Medulla oblongata (tissue), 1 donor: ENCODE results near the gene TTBK1.

ENCODE experiments used
- DNase-seq: peaks from one replicate; pipeline ENCODE4 v3.0.0-alpha.2; 2015; ENCODE audit errors: extremely low spot score

The TTBK1 gene

DNA sequence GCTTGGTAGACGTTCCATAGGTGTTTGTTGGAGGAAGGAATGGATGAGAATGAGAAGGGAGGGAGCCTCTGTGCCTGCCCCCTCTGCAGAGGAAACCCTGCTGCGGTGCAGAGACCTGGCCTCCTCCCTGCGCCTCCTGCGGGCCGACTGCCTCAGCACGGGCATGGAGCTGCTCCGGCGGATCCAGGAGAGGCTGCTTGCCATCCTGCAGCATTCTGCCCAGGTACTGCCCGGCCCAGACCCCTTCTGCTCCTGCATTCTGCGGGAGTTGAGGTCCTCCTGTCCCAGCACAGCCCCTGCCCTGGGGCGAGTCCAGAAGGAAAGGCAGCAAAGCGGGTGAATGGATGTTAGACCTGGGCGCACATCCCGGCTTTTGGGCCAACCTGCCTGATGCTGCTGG is 20.1 kb upstream of the TTBK1 start:
- DNase-seq: no peak

- no peak for DNase-seq
Measured at GRCh38 chr6:43226192-43226851, 17.0 kb upstream of the TTBK1 start.

DNA sequence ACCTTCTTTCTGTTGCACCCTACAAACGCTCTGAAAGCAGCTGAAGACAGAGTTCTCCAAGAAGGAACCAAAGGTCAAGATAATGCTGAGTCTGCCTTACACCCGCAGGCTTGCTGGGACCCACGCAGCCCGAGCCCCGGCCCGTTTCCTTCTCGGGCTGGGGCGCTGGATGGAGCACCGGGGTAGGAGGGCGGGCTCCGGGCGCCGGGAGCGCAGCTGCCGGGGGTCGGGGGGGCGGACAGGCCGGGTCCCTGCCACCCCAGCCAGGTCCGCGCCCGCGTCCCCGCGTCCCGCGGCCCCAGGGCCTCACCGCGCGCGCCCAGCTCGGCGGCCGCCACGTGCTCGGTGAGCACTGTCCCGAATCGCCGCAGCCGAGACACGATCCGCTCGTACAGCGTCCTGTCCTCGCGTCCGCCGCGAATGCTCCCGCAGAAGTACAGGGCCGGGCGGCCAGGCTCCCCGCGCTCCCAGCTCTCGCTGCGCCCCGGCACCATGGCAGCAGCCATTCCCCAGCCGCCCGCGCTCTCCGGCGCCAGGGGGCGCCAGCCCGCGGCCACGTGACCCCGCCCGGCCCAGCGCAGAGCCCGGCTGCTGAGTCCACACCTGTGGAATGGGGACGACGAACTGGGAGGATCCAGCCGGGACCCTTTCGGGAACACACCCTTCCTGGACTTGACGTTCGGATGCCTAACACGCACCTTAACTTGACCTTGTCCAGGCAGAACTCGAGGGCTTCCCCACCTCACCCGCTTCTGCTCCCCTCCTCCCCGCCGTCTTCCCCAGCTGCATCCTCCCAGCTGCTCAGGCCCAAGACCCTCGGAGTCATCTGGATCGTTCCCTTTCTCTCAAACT is 14.1 kb upstream of the TTBK1 start, which contains the start of gene DNPH1:
Gene DNPH1 (minus strand): TSS at position 531 of the 852 bp plus-strand sequence. CDS start 25 bp downstream, at position 506.
- DNase-seq: peak; percentile 76

DNA sequence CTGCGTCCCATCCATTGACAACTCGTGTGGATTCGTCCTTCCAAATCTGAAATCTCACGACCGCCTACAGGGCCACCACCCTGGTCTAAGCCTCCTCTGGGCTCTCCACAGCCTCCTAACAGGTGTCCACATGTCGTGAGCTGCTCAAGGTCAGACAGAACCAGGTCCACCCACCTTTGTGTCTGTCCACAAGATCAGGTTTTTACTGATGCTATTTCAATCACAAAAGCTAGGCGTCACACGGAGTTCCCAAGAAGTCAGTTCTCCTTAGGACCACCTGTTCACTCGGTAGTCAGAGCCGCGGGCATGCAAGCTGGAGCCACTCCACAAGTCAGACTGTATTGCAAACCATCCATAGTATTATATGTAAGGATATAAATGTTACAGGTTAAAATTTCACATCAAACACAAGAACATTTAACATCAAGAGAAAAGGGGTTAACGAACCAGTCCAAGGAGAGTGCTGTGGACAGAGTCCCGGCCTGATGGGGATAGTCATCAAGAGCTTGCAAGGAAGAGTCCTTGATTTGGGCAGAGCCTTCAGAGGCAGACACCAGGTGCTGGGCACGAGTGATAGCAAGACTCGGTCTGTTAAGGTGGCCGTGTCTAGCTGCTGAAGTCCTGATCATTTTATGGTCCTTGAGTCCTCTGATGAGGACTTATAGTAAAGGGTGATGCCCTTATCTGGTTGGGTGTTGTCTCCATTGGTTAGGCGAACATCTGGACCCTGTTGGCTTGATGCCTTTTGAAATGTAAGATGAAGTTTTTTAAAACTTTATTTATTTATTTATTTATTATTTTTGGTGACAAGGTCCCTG is 13.3 kb upstream of the TTBK1 start:
- no peak for DNase-seq

- DNase-seq: no peak
Measured at GRCh38 chr6:43231053-43231452, 12.2 kb upstream of the TTBK1 start.

GRCh38 chr6:43231735-43232450 is 11.4 kb upstream of the TTBK1 start:
- DNase-seq: no peak

- DNase-seq: no peak
Measured at GRCh38 chr6:43235841-43236240, 7.4 kb upstream of the TTBK1 start.

GRCh38 chr6:43239054-43239453 is 4.2 kb upstream of the TTBK1 start:
- no peak for DNase-seq

GRCh38 chr6:43240950-43241349 is 2.3 kb upstream of the TTBK1 start:
- DNase-seq: no peak

DNA sequence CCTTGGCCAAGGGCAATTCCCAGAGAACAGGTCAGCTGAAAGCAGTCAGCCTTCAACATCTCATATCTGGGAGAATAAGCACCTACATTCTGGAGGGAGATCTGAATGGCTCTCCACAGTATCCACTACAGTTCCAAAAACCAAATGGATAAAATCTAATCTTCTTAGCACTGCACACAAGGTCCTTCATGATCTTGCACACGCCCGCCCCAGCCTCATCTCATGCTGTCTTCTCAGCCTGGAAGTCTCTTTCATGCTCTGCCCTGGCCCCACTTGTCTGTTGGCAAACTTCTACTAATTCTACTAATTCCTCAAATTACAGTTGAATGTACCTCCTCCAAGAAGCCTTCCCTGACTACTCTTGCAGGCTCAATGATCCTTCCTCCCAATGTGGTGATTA is 1.8 kb upstream of the TTBK1 start:
- DNase-seq: no peak

GRCh38 chr6:43243664-43244321 is 512 bp downstream of the TTBK1 start:
- no peak for DNase-seq

GRCh38 chr6:43246301-43247113 is 3.2 kb downstream of the TTBK1 start:
- peak; percentile 87 for DNase-seq

DNA sequence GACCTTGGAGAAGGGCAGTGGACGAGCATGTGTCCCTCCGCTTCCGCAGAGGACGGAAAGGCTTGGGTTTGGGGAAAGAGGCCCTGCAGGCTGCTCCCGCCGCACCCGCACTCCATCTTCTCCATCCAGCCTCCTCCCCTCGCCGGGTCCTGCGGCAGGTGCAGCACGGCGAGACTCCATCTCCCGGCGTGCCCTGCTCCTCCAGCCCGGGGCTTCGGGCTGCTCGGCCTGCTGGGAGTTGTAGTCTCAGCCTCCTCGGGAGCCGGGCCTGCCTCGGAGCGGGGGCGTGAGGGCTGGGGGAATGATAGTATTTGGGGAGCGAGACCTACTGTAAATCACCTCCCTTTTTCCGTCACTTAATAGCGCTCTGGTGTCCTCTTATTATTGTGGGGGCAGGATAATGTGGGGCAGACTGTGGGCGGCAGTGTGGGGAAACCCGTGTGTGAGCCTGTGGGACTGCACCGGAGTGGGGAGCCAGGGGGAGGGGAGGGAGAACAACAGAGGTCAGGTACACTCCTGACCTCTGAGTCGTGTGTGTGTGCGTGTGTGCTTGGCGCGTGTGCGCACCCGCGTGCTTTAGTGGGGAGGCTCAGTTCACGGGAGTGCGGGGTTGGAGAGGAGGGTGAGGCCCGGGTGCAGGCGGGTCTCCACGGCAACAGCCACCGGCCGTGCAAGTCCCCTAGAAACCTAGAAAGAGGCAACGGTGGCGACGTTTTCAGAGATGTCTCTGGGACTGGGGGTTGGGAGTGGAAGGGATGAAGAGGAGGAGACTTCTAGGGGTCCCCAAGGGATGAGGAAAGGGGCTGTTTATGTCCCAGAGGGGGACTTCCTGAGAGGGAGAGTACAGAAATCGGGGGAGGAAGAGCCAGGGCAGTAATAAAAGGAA is 4.1 kb downstream of the TTBK1 start:
- DNase-seq: peak; percentile 91

DNA sequence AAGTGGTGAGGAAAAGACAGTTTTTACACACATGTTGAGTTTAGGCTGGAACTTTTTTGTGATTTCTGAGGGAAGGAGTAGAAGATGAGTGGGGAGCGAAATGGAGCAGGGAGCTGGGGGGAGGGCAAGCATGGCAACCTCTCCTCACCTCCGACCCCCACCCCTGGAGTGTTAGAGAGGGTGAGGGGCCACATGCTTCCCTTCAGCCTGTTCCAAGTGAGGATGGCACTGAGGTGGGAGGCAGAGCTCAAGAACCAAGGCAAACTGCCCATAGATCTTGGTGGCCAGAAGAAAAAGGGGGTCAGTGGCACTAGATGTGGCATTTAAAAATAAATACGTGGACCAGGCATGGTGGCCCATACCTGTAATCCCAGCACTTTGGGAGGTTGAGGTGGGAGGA is 4.8 kb downstream of the TTBK1 start:
- DNase-seq: no peak

- no peak for DNase-seq
Measured at GRCh38 chr6:43248791-43249190, 5.5 kb downstream of the TTBK1 start.

DNA sequence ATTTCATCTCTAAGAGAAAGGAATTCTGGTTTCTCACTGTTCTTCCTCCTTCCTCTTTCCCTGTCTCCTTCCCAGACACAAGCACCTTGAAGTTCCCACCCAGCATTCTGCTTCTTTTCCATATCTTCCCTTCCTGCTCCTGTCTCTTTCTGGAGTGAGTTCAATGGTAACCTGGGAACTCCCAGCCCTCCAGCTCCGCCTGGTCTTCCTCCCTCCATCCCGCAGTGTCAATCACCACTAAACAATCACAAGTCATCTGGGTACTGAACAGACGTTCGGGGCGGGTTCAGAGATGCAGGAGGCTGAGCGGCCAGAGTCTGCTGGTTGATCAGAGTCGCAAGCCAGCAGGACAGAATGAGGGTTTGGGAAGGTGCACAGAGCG is 7.7 kb downstream of the TTBK1 start:
- no peak for DNase-seq

GRCh38 chr6:43253401-43253800 is 10.1 kb downstream of the TTBK1 start:
- DNase-seq: no peak

DNA sequence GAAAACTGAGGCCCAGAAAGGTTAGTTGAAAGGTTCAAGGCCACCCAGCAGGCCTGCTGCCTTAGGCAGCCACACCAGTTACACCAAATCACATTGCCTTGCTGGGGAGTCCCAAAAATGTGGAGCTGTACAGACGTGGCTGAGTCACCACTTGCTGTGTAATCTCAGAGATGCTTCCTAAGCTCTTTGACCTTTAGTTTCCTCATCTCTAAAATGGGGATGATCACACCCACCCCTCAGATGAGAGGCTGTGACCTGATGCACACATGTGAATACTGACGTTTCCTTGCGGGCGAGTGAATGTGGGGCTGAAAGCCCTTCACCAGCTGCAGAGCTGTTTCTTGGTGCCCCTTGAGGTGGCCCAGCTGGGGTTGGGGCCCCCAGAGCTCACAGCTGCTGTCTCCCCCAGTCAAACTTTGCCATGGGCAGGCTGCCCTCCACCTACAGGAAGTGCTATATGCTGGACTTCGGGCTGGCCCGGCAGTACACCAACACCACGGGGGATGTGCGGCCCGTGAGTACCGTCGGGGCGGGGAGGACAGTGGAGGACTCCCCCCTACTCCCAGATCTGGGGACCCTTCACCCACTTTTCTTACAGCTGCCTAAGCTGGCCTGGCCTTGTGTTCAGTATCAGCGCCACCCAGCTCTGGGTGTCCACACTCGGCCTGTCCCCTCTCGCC is 11.0 kb downstream of the TTBK1 start:
- no peak for DNase-seq

GRCh38 chr6:43254846-43255245 is 11.6 kb downstream of the TTBK1 start:
- no peak for DNase-seq
